DOHH2 (cell line): ENCODE results near the gene GFRA4.

ENCODE experiments used
- H3F3A ChIP-seq: fragments of 200-600 bp; sonication (generic), shearing (Covaris generic); 2 replicates; pipeline ENCODE4 v1.6.0; 2016; ENCODE audit warnings: antibody characterized with exemption, mild to moderate bottlenecking; ENCODE audit not compliant: control insufficient read depth, insufficient read depth
- H3K27ac ChIP-seq: fragments of 200-600 bp; sonication (generic); 2 replicates; pipeline ENCODE4 v1.5.1; 2014; ENCODE audit warnings: low read depth, mild to moderate bottlenecking, low read length, moderate library complexity
- H3K27me3 ChIP-seq: fragments of 200-600 bp; sonication (generic); 2 replicates; pipeline ENCODE4 v1.6.1; 2014; ENCODE audit warnings: mild to moderate bottlenecking, low read length, mixed read lengths; ENCODE audit not compliant: control insufficient read depth
- H3K36me3 ChIP-seq: fragments of 200-600 bp; sonication (generic); 2 replicates; pipeline ENCODE4 v1.6.1; 2014; ENCODE audit warnings: mild to moderate bottlenecking, low read length, moderate library complexity, mixed read lengths; ENCODE audit not compliant: control insufficient read depth
- H3K4me1 ChIP-seq: fragments of 200-600 bp; sonication (generic); 2 replicates; pipeline ENCODE4 v1.6.1; 2014; ENCODE audit warnings: mild to moderate bottlenecking, low read length, mixed read lengths; ENCODE audit not compliant: control insufficient read depth
- H3K4me2 ChIP-seq: fragments of 200-600 bp; sonication (generic); 2 replicates; pipeline ENCODE4 v1.6.0; 2014; ENCODE audit warnings: mild to moderate bottlenecking, low read length, moderate library complexity
- H3K4me3 ChIP-seq: fragments of 200-600 bp; sonication (generic); 2 replicates; pipeline ENCODE4 v1.5.1; 2014; ENCODE audit warnings: mild to moderate bottlenecking, low read length, mixed read lengths
- H3K79me2 ChIP-seq: fragments of 200-600 bp; sonication (generic); 2 replicates; pipeline ENCODE4 v1.6.1; 2014; ENCODE audit warnings: mild to moderate bottlenecking, low read length, mixed read lengths; ENCODE audit not compliant: control insufficient read depth
- H3K9me2 ChIP-seq: fragments of 200-600 bp; sonication (generic); replicated peaks from 2 replicates; pipeline ENCODE4 v1.6.1; 2014; ENCODE audit warnings: mild to moderate bottlenecking, low read length, mixed read lengths; ENCODE audit not compliant: control insufficient read depth
- H3K9me3 ChIP-seq: fragments of 200-600 bp; sonication (generic); 2 replicates; pipeline ENCODE4 v1.6.1; 2014; ENCODE audit warnings: antibody characterized with exemption, low read length, mixed read lengths; ENCODE audit not compliant: control insufficient read depth, insufficient read depth
- H4K20me1 ChIP-seq: fragments of 200-600 bp; sonication (generic); 2 replicates; pipeline ENCODE4 v1.6.0; 2014; ENCODE audit warnings: low read depth, mild to moderate bottlenecking, antibody characterized with exemption, low read length, moderate library complexity; ENCODE audit not compliant: control insufficient read depth, insufficient read depth
- EZH2phosphoT487 ChIP-seq: fragments of 200-600 bp; sonication (generic); IDR thresholded peaks from 2 replicates; pipeline ENCODE4 v1.6.1; 2017; ENCODE audit warnings: borderline replicate concordance, mild to moderate bottlenecking, antibody characterized with exemption, low read length, moderate library complexity, mixed read lengths
- TF ChIP-seq, protein P1 (sequence below): fragments of 200-600 bp; sonication (generic); IDR thresholded peaks from one replicate; pipeline ENCODE4 v1.5.1; 2014; ENCODE audit warnings: antibody characterized with exemption, mild to moderate bottlenecking, low read depth, low read length; ENCODE audit not compliant: poor library complexity, severe bottlenecking

Gene GFRA4

DNA sequence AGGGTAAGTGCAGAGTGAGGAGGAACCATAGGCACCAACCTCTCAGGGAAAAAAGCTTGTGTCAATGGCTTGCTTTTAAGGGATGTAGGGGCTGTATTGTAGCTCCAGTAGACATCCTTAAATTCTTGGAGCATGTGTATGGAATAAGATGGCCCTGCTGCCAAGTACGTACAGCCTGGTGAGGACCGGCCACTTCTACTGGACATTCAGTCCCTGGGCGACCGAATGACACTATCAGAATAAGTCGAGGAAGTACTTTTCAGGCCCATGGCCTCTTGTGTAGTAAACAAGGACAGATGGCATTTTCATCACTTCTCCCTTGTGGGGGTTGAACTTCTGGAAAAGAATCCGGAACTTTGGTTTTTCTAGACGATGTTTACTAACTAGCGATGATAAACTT is 32.8 kb downstream of the GFRA4 start:
- no peaks in the 10 kb centered on the region for H3K9me2 ChIP-seq
- no peak for TF ChIP-seq EZH2phosphoT487
- TF ChIP-seq, protein P1, sequence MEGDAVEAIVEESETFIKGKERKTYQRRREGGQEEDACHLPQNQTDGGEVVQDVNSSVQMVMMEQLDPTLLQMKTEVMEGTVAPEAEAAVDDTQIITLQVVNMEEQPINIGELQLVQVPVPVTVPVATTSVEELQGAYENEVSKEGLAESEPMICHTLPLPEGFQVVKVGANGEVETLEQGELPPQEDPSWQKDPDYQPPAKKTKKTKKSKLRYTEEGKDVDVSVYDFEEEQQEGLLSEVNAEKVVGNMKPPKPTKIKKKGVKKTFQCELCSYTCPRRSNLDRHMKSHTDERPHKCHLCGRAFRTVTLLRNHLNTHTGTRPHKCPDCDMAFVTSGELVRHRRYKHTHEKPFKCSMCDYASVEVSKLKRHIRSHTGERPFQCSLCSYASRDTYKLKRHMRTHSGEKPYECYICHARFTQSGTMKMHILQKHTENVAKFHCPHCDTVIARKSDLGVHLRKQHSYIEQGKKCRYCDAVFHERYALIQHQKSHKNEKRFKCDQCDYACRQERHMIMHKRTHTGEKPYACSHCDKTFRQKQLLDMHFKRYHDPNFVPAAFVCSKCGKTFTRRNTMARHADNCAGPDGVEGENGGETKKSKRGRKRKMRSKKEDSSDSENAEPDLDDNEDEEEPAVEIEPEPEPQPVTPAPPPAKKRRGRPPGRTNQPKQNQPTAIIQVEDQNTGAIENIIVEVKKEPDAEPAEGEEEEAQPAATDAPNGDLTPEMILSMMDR = no peak
- H3K79me2 ChIP-seq = no peaks in the 10 kb centered on the region
- H3K27me3 ChIP-seq = no peaks in the 10 kb centered on the region
- H3K4me1 ChIP-seq = no peaks in the 10 kb centered on the region
- no peak overlapping the region for H3K4me3 ChIP-seq
- no peak overlapping the region for H3K27ac ChIP-seq
- no peaks in the 10 kb centered on the region for H3K9me3 ChIP-seq
- H4K20me1 ChIP-seq = no peaks in the 10 kb centered on the region
- no peak overlapping the region for H3K4me2 ChIP-seq
- no peaks in the 10 kb centered on the region for H3K36me3 ChIP-seq
- no peaks in the 10 kb centered on the region for H3F3A ChIP-seq

DNA sequence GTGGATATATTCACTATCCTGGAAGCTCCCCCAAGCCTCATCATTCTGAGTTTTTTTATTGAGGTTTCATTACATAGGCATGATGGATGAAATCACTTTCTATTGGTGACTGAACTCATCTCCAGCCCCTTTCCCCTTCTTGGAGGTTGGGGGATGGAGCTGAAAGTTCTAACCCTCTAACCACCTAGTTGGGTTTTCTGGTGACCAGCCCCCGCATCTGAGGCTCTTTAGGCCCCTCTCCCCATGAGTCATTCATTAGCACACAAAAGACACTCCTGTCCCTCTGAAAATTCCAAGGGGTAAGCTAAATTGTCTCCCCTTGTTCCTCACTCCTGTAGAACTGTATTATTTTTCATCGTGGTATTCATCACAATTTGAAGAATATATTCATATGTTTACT is 33.3 kb downstream of the GFRA4 start:
- Histone ChIP-seq H3K4me1 (no peaks in the 10 kb centered on the region), H3K27me3 (no peaks in the 10 kb centered on the region), H3K4me3 (no peak overlapping the region), H4K20me1 (no peaks in the 10 kb centered on the region), H3K4me2 (no peak overlapping the region), H3F3A (no peaks in the 10 kb centered on the region), H3K27ac (no peak overlapping the region), H3K9me2 (no peaks in the 10 kb centered on the region), H3K79me2 (no peaks in the 10 kb centered on the region), H3K9me3 (no peaks in the 10 kb centered on the region), H3K36me3 (no peaks in the 10 kb centered on the region)
- TF ChIP-seq, protein P1 = no peak
- TF ChIP-seq EZH2phosphoT487 = no peak

DNA sequence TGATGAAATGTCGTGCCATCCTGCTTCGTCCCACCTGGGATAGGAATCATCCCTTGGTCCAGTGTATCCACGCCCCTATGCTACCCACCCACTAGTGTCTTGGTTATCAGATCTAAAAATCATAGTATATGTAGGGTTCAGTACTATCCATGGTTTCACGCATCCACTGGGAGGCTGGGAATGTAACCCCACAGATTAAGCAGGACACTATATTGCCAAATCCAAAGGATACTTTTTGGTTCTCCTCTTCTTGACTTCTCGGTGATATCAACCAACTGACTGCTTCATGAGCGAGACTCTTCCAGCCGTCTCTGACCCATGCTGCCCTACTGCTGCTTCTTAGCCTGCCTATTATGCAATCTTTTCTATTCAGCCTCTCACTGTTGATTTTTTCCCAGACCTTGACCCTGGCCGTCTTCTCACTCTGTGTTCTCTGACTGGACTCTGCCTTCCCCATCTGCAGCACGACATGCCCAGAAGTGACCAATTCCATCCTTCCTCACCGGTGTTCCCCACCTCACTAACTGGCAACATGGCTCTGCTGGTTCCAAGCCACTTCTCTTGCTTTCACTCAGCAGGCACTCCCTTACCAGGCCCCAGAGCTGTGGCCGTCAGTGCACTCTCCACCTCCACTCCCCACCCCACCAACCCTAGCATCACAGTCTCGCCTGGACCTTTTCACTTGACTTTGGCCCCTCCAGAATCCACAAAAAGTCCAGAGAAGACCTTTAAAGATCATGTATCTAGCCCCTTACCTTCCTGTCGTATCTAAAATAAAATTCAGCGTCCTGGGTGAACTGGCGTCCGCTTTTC is 34.5 kb downstream of the GFRA4 start:
- Histone ChIP-seq H3K27ac (no peak overlapping the region), H3K27me3 (no peaks in the 10 kb centered on the region), H3K4me1 (no peaks in the 10 kb centered on the region), H4K20me1 (no peaks in the 10 kb centered on the region), H3K4me2 (no peak overlapping the region), H3K36me3 (no peaks in the 10 kb centered on the region), H3K9me3 (no peaks in the 10 kb centered on the region), H3F3A (no peaks in the 10 kb centered on the region), H3K9me2 (no peaks in the 10 kb centered on the region), H3K79me2 (no peaks in the 10 kb centered on the region), H3K4me3 (no peak overlapping the region)
- TF ChIP-seq EZH2phosphoT487 = no peak
- TF ChIP-seq, protein P1 = no peak
